ENCODE data around the gene RAB6A. TPM values are rescaled to one million over a fixed set of nuclear protein-coding genes. Genes with fewer than 3 reads are reported as not detected.

The RAB6A gene
- total and polyA plus RNA-seq, 10 of the 15 experiments (the other 5 are each of a cell fraction or from before 2014, with no cell fraction given), result 9.8 to 107 (median 34.1) TPM

- no peak for FAIRE-seq
- Histone ChIP-seq H3K27ac (ENCODE audit: control insufficient read depth, insufficient read depth) (no peak overlapping the region), H3K9ac (ENCODE audit: control insufficient read depth, insufficient read depth, low read length) (no peak overlapping the region), H3K4me2 (ENCODE audit: control insufficient read depth, insufficient read depth) (no peak overlapping the region), H3K79me2 (ENCODE audit: control insufficient read depth, insufficient read depth, low read length) (no peaks in the 10 kb centered on the region), H3K4me1 (ENCODE audit: control insufficient read depth, insufficient read depth, low read length) (no peaks in the 10 kb centered on the region), H3K36me3 (ENCODE audit: control insufficient read depth in 2 of 2, insufficient read depth in 2 of 2, low read length in 1 of 2) (no peaks in the 10 kb centered on the region), H2AFZ (ENCODE audit: control insufficient read depth, low read depth, low read length) (no peak overlapping the region), H4K20me1 (ENCODE audit: control insufficient read depth, insufficient read depth) (no peaks in the 10 kb centered on the region), H3K4me3 (no peak overlapping the region), H3K9me3 (replicated peaks; ENCODE audit: control insufficient read depth, insufficient read depth, low read length) (no peaks in the 10 kb centered on the region), H3K27me3 (replicated peaks in 1 of 2; ENCODE audit: control insufficient read depth in 2 of 2, insufficient read depth in 2 of 2, low read length in 1 of 2) (no peaks in the 10 kb centered on the region)
- ChIA-PET SMC1A (ENCODE audit: uncharacterized antibody, unreplicated experiment) (interaction anchor here (0.6 kb wide), 1 partner anchor 164 kb away, joined by 3 read pairs; no protein-coding TSS in a partner anchor), POLR2A (no interaction called here), RAD21 (ENCODE audit: unreplicated experiment) (interaction anchor here (0.6 kb wide), 1 partner anchor 18 kb away, joined by 3 read pairs; no protein-coding TSS in a partner anchor), CTCF (interaction anchor here (0.8 to 2.5 kb wide), 3 partner anchors 15 to 166 kb away, joined by 3 to 15 read pairs (median 4); no protein-coding TSS in a partner anchor)
- TF ChIP-seq USF2 (IDR thresholded peaks at IDR 0.05; ENCODE audit: borderline replicate concordance, low read depth, low read length), result no peak
- TF ChIP-seq SP1 (IDR thresholded peaks at IDR 0.05; ENCODE audit: low read depth, low read length), result no peak
- no peak for TF ChIP-seq BCL3 (IDR thresholded peaks at IDR 0.05; ENCODE audit: borderline replicate concordance, insufficient read depth, low read depth, low read length, poor library complexity, severe bottlenecking)
- no peak for TF ChIP-seq ZNF384 (IDR thresholded peaks at IDR 0.05; ENCODE audit: borderline replicate concordance, low read depth, low read length)
- in situ Hi-C loops (cut with MboI), result no loop called here
- 36% methylated on average over 16 of the region's 16 CpGs for WGBS (ENCODE audit: insufficient coverage, insufficient replicate concordance, low lambda C conversion rate, missing lambda C conversion rate)
- no peak for DNase-seq (ENCODE audit: low read depth, low spot score)
- BruUV-seq (replicated peaks), result no TSS peak
- intact Hi-C loops (cut with micrococcal nuclease; ENCODE audit: unreplicated experiment), result no loop called here
- ATAC-seq, result no peak
Observed at GRCh38 chr11:73645121-73645969, 115.5 kb downstream of the RAB6A start.

Data from GM12878 (cell line).